Measurements from ENCODE around the gene SLC38A3.

Gene SLC38A3

GRCh38 chr3:50256978-50257890 lies 52.2 kb downstream of the SLC38A3 start:
- TF ChIP-seq, protein P1, sequence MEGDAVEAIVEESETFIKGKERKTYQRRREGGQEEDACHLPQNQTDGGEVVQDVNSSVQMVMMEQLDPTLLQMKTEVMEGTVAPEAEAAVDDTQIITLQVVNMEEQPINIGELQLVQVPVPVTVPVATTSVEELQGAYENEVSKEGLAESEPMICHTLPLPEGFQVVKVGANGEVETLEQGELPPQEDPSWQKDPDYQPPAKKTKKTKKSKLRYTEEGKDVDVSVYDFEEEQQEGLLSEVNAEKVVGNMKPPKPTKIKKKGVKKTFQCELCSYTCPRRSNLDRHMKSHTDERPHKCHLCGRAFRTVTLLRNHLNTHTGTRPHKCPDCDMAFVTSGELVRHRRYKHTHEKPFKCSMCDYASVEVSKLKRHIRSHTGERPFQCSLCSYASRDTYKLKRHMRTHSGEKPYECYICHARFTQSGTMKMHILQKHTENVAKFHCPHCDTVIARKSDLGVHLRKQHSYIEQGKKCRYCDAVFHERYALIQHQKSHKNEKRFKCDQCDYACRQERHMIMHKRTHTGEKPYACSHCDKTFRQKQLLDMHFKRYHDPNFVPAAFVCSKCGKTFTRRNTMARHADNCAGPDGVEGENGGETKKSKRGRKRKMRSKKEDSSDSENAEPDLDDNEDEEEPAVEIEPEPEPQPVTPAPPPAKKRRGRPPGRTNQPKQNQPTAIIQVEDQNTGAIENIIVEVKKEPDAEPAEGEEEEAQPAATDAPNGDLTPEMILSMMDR (IDR thresholded peaks at IDR 0.05; ENCODE audit: poor library complexity, severe bottlenecking): peak; percentile 43
- DNase-seq (ENCODE audit: low spot score): no peak
- Histone ChIP-seq H3K36me3 (ENCODE audit: low read depth) (peaks cover 61% of the 10 kb centered on the region), H3K27ac (ENCODE audit: poor library complexity, severe bottlenecking) (no peak overlapping the region), H3K4me3 (ENCODE audit: severe bottlenecking) (no peak overlapping the region), H3K27me3 (ENCODE audit: insufficient read depth, poor library complexity, severe bottlenecking) (no peaks in the 10 kb centered on the region), H3K9me3 (ENCODE audit: severe bottlenecking) (no peaks in the 10 kb centered on the region), H3K4me1 (ENCODE audit: insufficient read depth, poor library complexity, severe bottlenecking) (peaks cover 27% of the 10 kb centered on the region)
- no peak for ATAC-seq (ENCODE audit: low read depth)

- H3K27me3 ChIP-seq (ENCODE audit: insufficient read depth, poor library complexity, severe bottlenecking): no peaks in the 10 kb centered on the region
- ATAC-seq (ENCODE audit: low read depth) (no peak), DNase-seq (ENCODE audit: low spot score) (no peak)
- H3K4me3 ChIP-seq (ENCODE audit: severe bottlenecking): no peak overlapping the region
- no peaks in the 10 kb centered on the region for H3K9me3 ChIP-seq (ENCODE audit: severe bottlenecking)
- H3K27ac ChIP-seq (ENCODE audit: poor library complexity, severe bottlenecking): peak overlapping the region; percentile 59
- peaks cover 52% of the 10 kb centered on the region for H3K36me3 ChIP-seq (ENCODE audit: low read depth)
- TF ChIP-seq, protein P1 (IDR thresholded peaks at IDR 0.05; ENCODE audit: poor library complexity, severe bottlenecking): no peak
- H3K4me1 ChIP-seq (ENCODE audit: insufficient read depth, poor library complexity, severe bottlenecking): peaks cover 21% of the 10 kb centered on the region
These were observed 53.1 kb downstream of the SLC38A3 start for GRCh38 chr3:50258029-50258680.

GRCh38 chr3:50258979-50259378 lies 53.9 kb downstream of the SLC38A3 start:
- Histone ChIP-seq H3K27me3 (ENCODE audit: insufficient read depth, poor library complexity, severe bottlenecking) (no peaks in the 10 kb centered on the region), H3K27ac (ENCODE audit: poor library complexity, severe bottlenecking) (peak overlapping the region; percentile 59), H3K36me3 (ENCODE audit: low read depth) (peaks cover 44% of the 10 kb centered on the region), H3K4me3 (ENCODE audit: severe bottlenecking) (no peak overlapping the region), H3K4me1 (ENCODE audit: insufficient read depth, poor library complexity, severe bottlenecking) (peaks cover 21% of the 10 kb centered on the region), H3K9me3 (ENCODE audit: severe bottlenecking) (no peaks in the 10 kb centered on the region)
- no peak for DNase-seq (ENCODE audit: low spot score)
- TF ChIP-seq, protein P1 (IDR thresholded peaks at IDR 0.05; ENCODE audit: poor library complexity, severe bottlenecking): no peak
- no peak for ATAC-seq (ENCODE audit: low read depth)

GRCh38 chr3:50259432-50260026 lies 54.5 kb downstream of the SLC38A3 start:
- ATAC-seq (ENCODE audit: low read depth): peak; percentile 2
- H3K27ac ChIP-seq (ENCODE audit: poor library complexity, severe bottlenecking): peak overlapping the region; percentile 59
- H3K4me3 ChIP-seq (ENCODE audit: severe bottlenecking): no peak overlapping the region
- peaks cover 21% of the 10 kb centered on the region for H3K4me1 ChIP-seq (ENCODE audit: insufficient read depth, poor library complexity, severe bottlenecking)
- TF ChIP-seq, protein P1 (IDR thresholded peaks at IDR 0.05; ENCODE audit: poor library complexity, severe bottlenecking): no peak
- no peak for DNase-seq (ENCODE audit: low spot score)
- H3K27me3 ChIP-seq (ENCODE audit: insufficient read depth, poor library complexity, severe bottlenecking): no peaks in the 10 kb centered on the region
- peaks cover 38% of the 10 kb centered on the region for H3K36me3 ChIP-seq (ENCODE audit: low read depth)
- H3K9me3 ChIP-seq (ENCODE audit: severe bottlenecking): no peaks in the 10 kb centered on the region

All from RWPE2 (cell line).